ENCODE results near the gene RNF227. TPM values are rescaled to one million over a fixed set of nuclear protein-coding genes. Genes with fewer than 3 reads are reported as not detected.

The RNF227 gene
- total RNA-seq, 1 donor from 2014 or later, result 2.6 TPM

- no peak for DNase-seq (ENCODE audit: low spot score)
Observed at GRCh38 chr17:7930841-7931631, 14.9 kb upstream of the RNF227 start.

- peak; percentile 84 for DNase-seq (ENCODE audit: low spot score)
Observed at GRCh38 chr17:7929158-7930023, 13.3 kb upstream of the RNF227 start, which contains the start of gene KCNAB3. KCNAB3 (minus strand) TSS chr17:7929856; CDS start chr17:7929435, 421 bp downstream.

GRCh38 chr17:7927596-7927995, 11.5 kb upstream of the RNF227 start:
- no peak for DNase-seq (ENCODE audit: low spot score)

GRCh38 chr17:7922845-7923628, 6.9 kb upstream of the RNF227 start:
- peak; percentile 89 for DNase-seq (ENCODE audit: low spot score)

- no peak for DNase-seq (ENCODE audit: low spot score)
Observed at GRCh38 chr17:7922269-7922844, 6.3 kb upstream of the RNF227 start.

GRCh38 chr17:7916808-7917207, 719 bp upstream of the RNF227 start:
- peak; percentile 18 for DNase-seq (ENCODE audit: low spot score)

- DNase-seq (ENCODE audit: low spot score), result no peak
Observed at GRCh38 chr17:7916385-7916682, 245 bp upstream of the RNF227 start.

GRCh38 chr17:7915179-7915610, 894 bp downstream of the RNF227 start:
- DNase-seq (ENCODE audit: low spot score), result no peak

- DNase-seq (ENCODE audit: low spot score), result peak; percentile 84
Observed at GRCh38 chr17:7912927-7913524, 3.1 kb downstream of the RNF227 start.

- no peak for DNase-seq (ENCODE audit: low spot score)
Observed at GRCh38 chr17:7911116-7911515, 5.0 kb downstream of the RNF227 start.

GRCh38 chr17:7910711-7911110, 5.4 kb downstream of the RNF227 start:
- DNase-seq (ENCODE audit: low spot score), result no peak

GRCh38 chr17:7910281-7910680, 5.8 kb downstream of the RNF227 start:
- DNase-seq (ENCODE audit: low spot score), result no peak

GRCh38 chr17:7909089-7909488, 7.0 kb downstream of the RNF227 start:
- no peak for DNase-seq (ENCODE audit: low spot score)

GRCh38 chr17:7903154-7904103, 12.7 kb downstream of the RNF227 start:
- DNase-seq (ENCODE audit: low spot score), result no peak

GRCh38 chr17:7897773-7898172, 18.3 kb downstream of the RNF227 start:
- DNase-seq (ENCODE audit: low spot score), result peak; percentile 84

- DNase-seq (ENCODE audit: low spot score), result no peak
Observed at GRCh38 chr17:7897090-7897489, 19.0 kb downstream of the RNF227 start.

- DNase-seq (ENCODE audit: low spot score), result no peak
Observed at GRCh38 chr17:7894866-7895265, 21.2 kb downstream of the RNF227 start.

- no peak for DNase-seq (ENCODE audit: low spot score)
Observed at GRCh38 chr17:7894226-7894625, 21.9 kb downstream of the RNF227 start.

- DNase-seq (ENCODE audit: low spot score), result no peak
Observed at GRCh38 chr17:7893187-7893880, 22.8 kb downstream of the RNF227 start.

Measured in umbilical cord (tissue), 2 donors.